PC-9 (cell line): ENCODE results near the gene SEBOX.

ENCODE experiments used
- CTCF ChIP-seq: fragments of 200-600 bp; sonication (generic); conservative IDR thresholded peaks from 2 replicates; pipeline ENCODE4 v1.6.1; 2017; ENCODE audit warnings: mixed run types, antibody characterized with exemption, mild to moderate bottlenecking, moderate library complexity
- EZH2 ChIP-seq: fragments of 200-600 bp; sonication (generic); IDR thresholded peaks from 2 replicates; pipeline ENCODE4 v1.8.0; 2017; ENCODE audit warnings: antibody characterized with exemption, low read depth

GRCh38 chr17:28404461-28404811 is 39.4 kb upstream of the SEBOX start:
- TF ChIP-seq CTCF = no peak
- no peak for TF ChIP-seq EZH2
